HG02938 (cell line): ENCODE results near the gene TUBA4B.

Experiments used
- ATAC-seq: cut with Tn5 transposase; IDR thresholded peaks from one replicate; pipeline ENCODE4 v1.9.1; 2021; ENCODE audit warnings: mild to moderate bottlenecking, moderate library complexity; ENCODE audit not compliant: unreplicated experiment

Gene TUBA4B

GRCh38 chr2:219290381-219291171 is 37.5 kb downstream of the TUBA4B start:
- no peak for ATAC-seq

- no peak for ATAC-seq
These were observed 38.4 kb downstream of the TUBA4B start for GRCh38 chr2:219291394-219291793.

- ATAC-seq, result no peak
These were observed 39.0 kb downstream of the TUBA4B start for GRCh38 chr2:219291910-219292490.

- no peak for ATAC-seq
These were observed 39.6 kb downstream of the TUBA4B start for GRCh38 chr2:219292616-219293015.

- ATAC-seq, result no peak
These were observed 40.7 kb downstream of the TUBA4B start for GRCh38 chr2:219293736-219294231.

- ATAC-seq, result peak; percentile 81
These were observed 41.6 kb downstream of the TUBA4B start for GRCh38 chr2:219294356-219295351.

- ATAC-seq, result no peak
These were observed 43.1 kb downstream of the TUBA4B start for GRCh38 chr2:219296142-219296541.

- ATAC-seq, result no peak
These were observed 43.8 kb downstream of the TUBA4B start for GRCh38 chr2:219296631-219297391.

GRCh38 chr2:219297766-219298456 is 44.9 kb downstream of the TUBA4B start:
- ATAC-seq, result no peak

GRCh38 chr2:219298759-219299371 is 45.8 kb downstream of the TUBA4B start:
- ATAC-seq, result peak; percentile 40

GRCh38 chr2:219299372-219299760 is 46.3 kb downstream of the TUBA4B start:
- no peak for ATAC-seq

- ATAC-seq, result no peak
These were observed 47.0 kb downstream of the TUBA4B start for GRCh38 chr2:219300022-219300421.

GRCh38 chr2:219302412-219302968 is 49.4 kb downstream of the TUBA4B start:
- no peak for ATAC-seq

- ATAC-seq, result no peak
These were observed 51.2 kb downstream of the TUBA4B start for GRCh38 chr2:219304223-219304622.

- no peak for ATAC-seq
These were observed 53.0 kb downstream of the TUBA4B start for GRCh38 chr2:219306047-219306446.

- no peak for ATAC-seq
These were observed 55.4 kb downstream of the TUBA4B start for GRCh38 chr2:219308142-219309101.

GRCh38 chr2:219309278-219309677 is 56.2 kb downstream of the TUBA4B start, which contains the start of gene PTPRN:
Gene PTPRN (minus strand): TSS chr2:219309401. CDS start chr2:219309332, 69 bp downstream.
- no peak for ATAC-seq
